Heart left ventricle (tissue), 13 donors: ENCODE measurements around the gene TMBIM4.

Experiments
- POLR2A ChIP-seq, 2 donors: fragments of 450-650 bp; IDR thresholded peaks; one replicate each; pipeline ENCODE4 v1.6.1; 2017; ENCODE audit warnings: antibody characterized with exemption in 2 of 2, mild to moderate bottlenecking in 2 of 2, moderate library complexity in 2 of 2
- TF ChIP-seq, protein P1 (sequence below), 12 donors: fragments of 200-600 bp; sonication (generic) in 4 of 12; IDR thresholded peaks; one replicate each; pipeline versions ENCODE4 v1.5.0 to v1.8.0; 2018 to 2022; ENCODE audit warnings: antibody characterized with exemption in 12 of 12, mild to moderate bottlenecking in 5 of 12
- donor health status: ischemic (EF 13 %, LVEDD 7.1; RV severe dilation, severe dysfunction).
- donor health status: DM: no; HTN: yes; CAD: no.
- donor health status: DM: no; HTN: no; CAD: no.
- donor health status: ischemic (EF 25% LVEDD 6.9; RV normal size, moderate dysfunction).
- donor health status: ischemic (EF 25% LVEDD 5.7; RV mildly dilated, moderate dysfunction).
- donor health status: ischemic (EF 35%, LVEDD 5.7; RV mildly dilated, moderate dysfunction).
- donor health status: nonischemic (EF 11% LVEDD 7.7; RV severe dilation, severe dysfunction).
- donor health status: DM: yes; HTN: yes; CAD: no.
- donor health status: PGD.
- donor health status: ischemic (EF 29% LVEDD 5.4; RV normal size, mild dysfunction).
- donor health status: nonischemic (EF 23%, LVEDD 6.1; RV moderate dilation, normal function).

DNA sequence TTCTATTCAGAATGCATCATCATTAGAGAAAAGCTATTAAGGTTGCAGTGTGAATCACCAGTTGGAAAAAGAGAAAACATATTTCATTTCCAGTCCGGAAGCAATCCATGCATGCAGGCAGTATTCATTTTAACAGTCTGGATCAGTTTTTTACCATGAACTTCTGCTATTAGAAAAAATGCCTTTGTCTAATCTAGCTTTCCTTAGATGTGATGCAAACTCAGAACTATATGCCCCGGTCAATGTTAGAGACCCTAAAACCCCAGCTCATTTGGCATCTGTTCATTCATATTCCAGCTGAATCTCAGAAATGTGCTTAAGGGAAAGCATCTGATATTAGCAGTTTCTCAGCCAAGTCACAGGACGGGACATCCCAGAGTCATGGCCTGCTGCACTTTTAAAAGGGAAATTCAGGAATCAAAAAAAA lies 27.7 kb upstream of the TMBIM4 start:
- TF ChIP-seq, protein P1, sequence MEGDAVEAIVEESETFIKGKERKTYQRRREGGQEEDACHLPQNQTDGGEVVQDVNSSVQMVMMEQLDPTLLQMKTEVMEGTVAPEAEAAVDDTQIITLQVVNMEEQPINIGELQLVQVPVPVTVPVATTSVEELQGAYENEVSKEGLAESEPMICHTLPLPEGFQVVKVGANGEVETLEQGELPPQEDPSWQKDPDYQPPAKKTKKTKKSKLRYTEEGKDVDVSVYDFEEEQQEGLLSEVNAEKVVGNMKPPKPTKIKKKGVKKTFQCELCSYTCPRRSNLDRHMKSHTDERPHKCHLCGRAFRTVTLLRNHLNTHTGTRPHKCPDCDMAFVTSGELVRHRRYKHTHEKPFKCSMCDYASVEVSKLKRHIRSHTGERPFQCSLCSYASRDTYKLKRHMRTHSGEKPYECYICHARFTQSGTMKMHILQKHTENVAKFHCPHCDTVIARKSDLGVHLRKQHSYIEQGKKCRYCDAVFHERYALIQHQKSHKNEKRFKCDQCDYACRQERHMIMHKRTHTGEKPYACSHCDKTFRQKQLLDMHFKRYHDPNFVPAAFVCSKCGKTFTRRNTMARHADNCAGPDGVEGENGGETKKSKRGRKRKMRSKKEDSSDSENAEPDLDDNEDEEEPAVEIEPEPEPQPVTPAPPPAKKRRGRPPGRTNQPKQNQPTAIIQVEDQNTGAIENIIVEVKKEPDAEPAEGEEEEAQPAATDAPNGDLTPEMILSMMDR (IDR thresholded peaks at IDR 0.05): no peak
- no peak for TF ChIP-seq POLR2A (IDR thresholded peaks at IDR 0.05)
